ENCODE results near the gene RBBP6.
"Not testable (repeated sequence)": the region's sequence is repeated elsewhere in the genome, so short reads cannot be mapped to it uniquely, and the experiment has no call there.

RBBP6 gene

GRCh38 chr16:24539295-24539849 lies at the start of gene RBBP6:
TSS of gene RBBP6 (plus strand) at chr16:24539566. CDS start at chr16:24540627, 1,061 bp downstream.
- peaks cover 28% of the 10 kb centered on the region for H3K4me1 Mint-ChIP-seq (ENCODE audit: low read depth)
- H3K27ac Mint-ChIP-seq = peak within 1 kb of the TSS; percentile 100
- H3K4me3 Mint-ChIP-seq = peak within 1 kb of the TSS; percentile 95
- H3K27me3 Mint-ChIP-seq (ENCODE audit: low read depth) = no peaks in the 10 kb centered on the region
- no peaks in the 10 kb centered on the region for H3K9me3 Mint-ChIP-seq
- H3K36me3 Mint-ChIP-seq (ENCODE audit: low read depth) = peaks cover 28% of the 10 kb centered on the region

- H3K4me1 Mint-ChIP-seq (ENCODE audit: low read depth) = no peaks in the 10 kb centered on the region
- no peaks in the 10 kb centered on the region for H3K36me3 Mint-ChIP-seq (ENCODE audit: low read depth)
- H3K4me3 Mint-ChIP-seq = no peak overlapping the region
- H3K27ac Mint-ChIP-seq = no peak overlapping the region
- H3K9me3 Mint-ChIP-seq = peaks cover 15% of the 10 kb centered on the region
- no peaks in the 10 kb centered on the region for H3K27me3 Mint-ChIP-seq (ENCODE audit: low read depth)
These were observed 48.5 kb upstream of the RBBP6 start for GRCh38 chr16:24490866-24491265.

GRCh38 chr16:24491731-24492130 lies 47.6 kb upstream of the RBBP6 start:
- Mint-ChIP-seq H3K27ac (no peak overlapping the region), H3K4me1 (ENCODE audit: low read depth) (no peaks in the 10 kb centered on the region), H3K36me3 (ENCODE audit: low read depth) (no peaks in the 10 kb centered on the region), H3K9me3 (peaks cover 15% of the 10 kb centered on the region), H3K4me3 (no peak overlapping the region), H3K27me3 (ENCODE audit: low read depth) (no peaks in the 10 kb centered on the region)

GRCh38 chr16:24493821-24494220 lies 45.5 kb upstream of the RBBP6 start:
- H3K27me3 Mint-ChIP-seq (ENCODE audit: low read depth) = peaks cover 3% of the 10 kb centered on the region
- H3K36me3 Mint-ChIP-seq (ENCODE audit: low read depth) = no peaks in the 10 kb centered on the region
- H3K4me3 Mint-ChIP-seq = no peak overlapping the region
- no peak overlapping the region for H3K27ac Mint-ChIP-seq
- H3K9me3 Mint-ChIP-seq = peaks cover 7% of the 10 kb centered on the region
- H3K4me1 Mint-ChIP-seq (ENCODE audit: low read depth) = no peaks in the 10 kb centered on the region

- H3K4me3 Mint-ChIP-seq; H3K9me3 Mint-ChIP-seq; H3K27me3 Mint-ChIP-seq (ENCODE audit: low read depth); H3K27ac Mint-ChIP-seq; H3K4me1 Mint-ChIP-seq (ENCODE audit: low read depth); H3K36me3 Mint-ChIP-seq (ENCODE audit: low read depth): not testable (repeated sequence)
These were observed 44.2 kb upstream of the RBBP6 start for GRCh38 chr16:24495207-24495606.

GRCh38 chr16:24497440-24497839 lies 41.9 kb upstream of the RBBP6 start:
- Mint-ChIP-seq H3K27me3 (ENCODE audit: low read depth) (peaks cover 9% of the 10 kb centered on the region), H3K9me3 (no peaks in the 10 kb centered on the region), H3K27ac (no peak overlapping the region), H3K4me3 (no peak overlapping the region), H3K4me1 (ENCODE audit: low read depth) (no peaks in the 10 kb centered on the region), H3K36me3 (ENCODE audit: low read depth) (no peaks in the 10 kb centered on the region)

GRCh38 chr16:24499193-24499814 lies 40.1 kb upstream of the RBBP6 start:
- Mint-ChIP-seq H3K4me3 (no peak overlapping the region), H3K9me3 (no peaks in the 10 kb centered on the region), H3K4me1 (ENCODE audit: low read depth) (no peaks in the 10 kb centered on the region), H3K27ac (no peak overlapping the region), H3K36me3 (ENCODE audit: low read depth) (no peaks in the 10 kb centered on the region), H3K27me3 (ENCODE audit: low read depth) (peaks cover 15% of the 10 kb centered on the region)

GRCh38 chr16:24504472-24505345 lies 34.7 kb upstream of the RBBP6 start:
- Mint-ChIP-seq H3K27me3 (ENCODE audit: low read depth) (peaks cover 31% of the 10 kb centered on the region), H3K4me1 (ENCODE audit: low read depth) (peaks cover 3% of the 10 kb centered on the region), H3K36me3 (ENCODE audit: low read depth) (no peaks in the 10 kb centered on the region), H3K9me3 (no peaks in the 10 kb centered on the region), H3K27ac (no peak overlapping the region), H3K4me3 (no peak overlapping the region)

GRCh38 chr16:24505959-24506358 lies 33.4 kb upstream of the RBBP6 start:
- no peak overlapping the region for H3K4me3 Mint-ChIP-seq
- no peaks in the 10 kb centered on the region for H3K36me3 Mint-ChIP-seq (ENCODE audit: low read depth)
- H3K27ac Mint-ChIP-seq = no peak overlapping the region
- H3K4me1 Mint-ChIP-seq (ENCODE audit: low read depth) = peaks cover 3% of the 10 kb centered on the region
- no peaks in the 10 kb centered on the region for H3K9me3 Mint-ChIP-seq
- peaks cover 36% of the 10 kb centered on the region for H3K27me3 Mint-ChIP-seq (ENCODE audit: low read depth)

GRCh38 chr16:24507959-24508480 lies 31.3 kb upstream of the RBBP6 start:
- Mint-ChIP-seq H3K4me3 (no peak overlapping the region), H3K4me1 (ENCODE audit: low read depth) (peaks cover 3% of the 10 kb centered on the region), H3K27ac (no peak overlapping the region), H3K9me3 (no peaks in the 10 kb centered on the region), H3K27me3 (ENCODE audit: low read depth) (peaks cover 29% of the 10 kb centered on the region), H3K36me3 (ENCODE audit: low read depth) (no peaks in the 10 kb centered on the region)

GRCh38 chr16:24508614-24509013 lies 30.8 kb upstream of the RBBP6 start:
- Mint-ChIP-seq H3K4me1 (ENCODE audit: low read depth) (peaks cover 3% of the 10 kb centered on the region), H3K27me3 (ENCODE audit: low read depth) (peaks cover 24% of the 10 kb centered on the region), H3K4me3 (no peak overlapping the region), H3K27ac (no peak overlapping the region), H3K36me3 (ENCODE audit: low read depth) (no peaks in the 10 kb centered on the region), H3K9me3 (no peaks in the 10 kb centered on the region)

GRCh38 chr16:24509536-24509935 lies 29.8 kb upstream of the RBBP6 start:
- peaks cover 23% of the 10 kb centered on the region for H3K27me3 Mint-ChIP-seq (ENCODE audit: low read depth)

GRCh38 chr16:24511174-24511573 lies 28.2 kb upstream of the RBBP6 start:
- Mint-ChIP-seq H3K36me3 (ENCODE audit: low read depth) (no peaks in the 10 kb centered on the region), H3K27ac (no peak overlapping the region), H3K27me3 (ENCODE audit: low read depth) (peaks cover 20% of the 10 kb centered on the region), H3K9me3 (no peaks in the 10 kb centered on the region), H3K4me1 (ENCODE audit: low read depth) (no peaks in the 10 kb centered on the region), H3K4me3 (no peak overlapping the region)

More at GRCh38 chr16:24509536-24509935, 29.8 kb upstream of the RBBP6 start:
- H3K27ac Mint-ChIP-seq = no peak overlapping the region
- H3K36me3 Mint-ChIP-seq (ENCODE audit: low read depth) = no peaks in the 10 kb centered on the region
- H3K4me1 Mint-ChIP-seq (ENCODE audit: low read depth) = peaks cover 3% of the 10 kb centered on the region
- no peaks in the 10 kb centered on the region for H3K9me3 Mint-ChIP-seq
- H3K4me3 Mint-ChIP-seq = no peak overlapping the region

- H3K9me3 Mint-ChIP-seq = no peaks in the 10 kb centered on the region
- H3K4me1 Mint-ChIP-seq (ENCODE audit: low read depth) = no peaks in the 10 kb centered on the region
- no peak overlapping the region for H3K4me3 Mint-ChIP-seq
- H3K27me3 Mint-ChIP-seq (ENCODE audit: low read depth) = peaks cover 14% of the 10 kb centered on the region
- H3K27ac Mint-ChIP-seq = no peak overlapping the region
- no peaks in the 10 kb centered on the region for H3K36me3 Mint-ChIP-seq (ENCODE audit: low read depth)
These were observed 27.6 kb upstream of the RBBP6 start for GRCh38 chr16:24511792-24512191.

- H3K4me1 Mint-ChIP-seq (ENCODE audit: low read depth) = peaks cover 4% of the 10 kb centered on the region
These were observed 25.3 kb upstream of the RBBP6 start for GRCh38 chr16:24514096-24514495.

More at GRCh38 chr16:24514096-24514495, 25.3 kb upstream of the RBBP6 start:
- no peaks in the 10 kb centered on the region for H3K36me3 Mint-ChIP-seq (ENCODE audit: low read depth)
- H3K27ac Mint-ChIP-seq = no peak overlapping the region
- peaks cover 8% of the 10 kb centered on the region for H3K27me3 Mint-ChIP-seq (ENCODE audit: low read depth)
- H3K4me3 Mint-ChIP-seq = no peak overlapping the region
- no peaks in the 10 kb centered on the region for H3K9me3 Mint-ChIP-seq

All from T-helper 1 cell treated with Interleukin-12 subunit alpha and Interleukin-12 subunit beta and Interleukin-4 antibody, amounts not matched to agents 30 μg/mL and 1 μg/mL, for 36 hours (primary cell).